IMR-90 (cell line): ENCODE measurements around the gene PALM.

Experiments used
- POLR2A ChIP-seq: IDR thresholded peaks from 2 replicates; pipeline ENCODE4 v1.6.1; 2012; ENCODE audit warnings: mild to moderate bottlenecking, low read depth, low read length
- RAD21 ChIP-seq: IDR thresholded peaks from 2 replicates; pipeline ENCODE4 v1.6.1; 2012; ENCODE audit warnings: low read length, improper control_type of control experiment
- TF ChIP-seq, protein P1 (sequence below): conservative IDR thresholded peaks from 2 replicates; pipeline ENCODE4 v1.5.1; 2012; ENCODE audit warnings: mild to moderate bottlenecking, low read depth, low read length, improper control_type of control experiment

DNA sequence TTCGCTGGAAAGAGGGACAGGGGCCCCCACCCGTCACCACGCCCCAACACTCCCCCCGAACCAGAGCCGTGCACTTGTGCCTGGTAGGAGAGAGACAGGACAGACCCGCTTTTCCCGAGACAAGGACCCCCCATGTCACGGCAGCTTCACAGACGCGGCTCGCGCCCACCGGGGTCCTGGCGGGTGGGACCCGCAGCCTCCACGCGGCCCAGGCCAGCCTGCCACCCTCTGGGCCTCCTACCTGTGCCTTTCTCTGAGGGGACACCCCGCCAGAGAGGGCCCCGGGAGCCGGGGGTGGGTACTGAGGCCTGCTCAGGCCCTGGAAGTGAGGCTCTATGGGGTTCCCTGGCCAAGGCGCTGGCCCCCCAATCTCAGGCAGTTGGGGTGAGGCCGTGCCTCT lies 38.2 kb downstream of the PALM start:
- TF ChIP-seq, protein P1, sequence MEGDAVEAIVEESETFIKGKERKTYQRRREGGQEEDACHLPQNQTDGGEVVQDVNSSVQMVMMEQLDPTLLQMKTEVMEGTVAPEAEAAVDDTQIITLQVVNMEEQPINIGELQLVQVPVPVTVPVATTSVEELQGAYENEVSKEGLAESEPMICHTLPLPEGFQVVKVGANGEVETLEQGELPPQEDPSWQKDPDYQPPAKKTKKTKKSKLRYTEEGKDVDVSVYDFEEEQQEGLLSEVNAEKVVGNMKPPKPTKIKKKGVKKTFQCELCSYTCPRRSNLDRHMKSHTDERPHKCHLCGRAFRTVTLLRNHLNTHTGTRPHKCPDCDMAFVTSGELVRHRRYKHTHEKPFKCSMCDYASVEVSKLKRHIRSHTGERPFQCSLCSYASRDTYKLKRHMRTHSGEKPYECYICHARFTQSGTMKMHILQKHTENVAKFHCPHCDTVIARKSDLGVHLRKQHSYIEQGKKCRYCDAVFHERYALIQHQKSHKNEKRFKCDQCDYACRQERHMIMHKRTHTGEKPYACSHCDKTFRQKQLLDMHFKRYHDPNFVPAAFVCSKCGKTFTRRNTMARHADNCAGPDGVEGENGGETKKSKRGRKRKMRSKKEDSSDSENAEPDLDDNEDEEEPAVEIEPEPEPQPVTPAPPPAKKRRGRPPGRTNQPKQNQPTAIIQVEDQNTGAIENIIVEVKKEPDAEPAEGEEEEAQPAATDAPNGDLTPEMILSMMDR: no peak
- TF ChIP-seq POLR2A (no peak), RAD21 (no peak)
